ENCODE data around the gene CDH8. TPM values are rescaled to one million over a fixed set of nuclear protein-coding genes. Genes with fewer than 3 reads are reported as not detected.

Gene CDH8
- total RNA-seq, 1 experiment from 2014 or later, result not detected

DNA sequence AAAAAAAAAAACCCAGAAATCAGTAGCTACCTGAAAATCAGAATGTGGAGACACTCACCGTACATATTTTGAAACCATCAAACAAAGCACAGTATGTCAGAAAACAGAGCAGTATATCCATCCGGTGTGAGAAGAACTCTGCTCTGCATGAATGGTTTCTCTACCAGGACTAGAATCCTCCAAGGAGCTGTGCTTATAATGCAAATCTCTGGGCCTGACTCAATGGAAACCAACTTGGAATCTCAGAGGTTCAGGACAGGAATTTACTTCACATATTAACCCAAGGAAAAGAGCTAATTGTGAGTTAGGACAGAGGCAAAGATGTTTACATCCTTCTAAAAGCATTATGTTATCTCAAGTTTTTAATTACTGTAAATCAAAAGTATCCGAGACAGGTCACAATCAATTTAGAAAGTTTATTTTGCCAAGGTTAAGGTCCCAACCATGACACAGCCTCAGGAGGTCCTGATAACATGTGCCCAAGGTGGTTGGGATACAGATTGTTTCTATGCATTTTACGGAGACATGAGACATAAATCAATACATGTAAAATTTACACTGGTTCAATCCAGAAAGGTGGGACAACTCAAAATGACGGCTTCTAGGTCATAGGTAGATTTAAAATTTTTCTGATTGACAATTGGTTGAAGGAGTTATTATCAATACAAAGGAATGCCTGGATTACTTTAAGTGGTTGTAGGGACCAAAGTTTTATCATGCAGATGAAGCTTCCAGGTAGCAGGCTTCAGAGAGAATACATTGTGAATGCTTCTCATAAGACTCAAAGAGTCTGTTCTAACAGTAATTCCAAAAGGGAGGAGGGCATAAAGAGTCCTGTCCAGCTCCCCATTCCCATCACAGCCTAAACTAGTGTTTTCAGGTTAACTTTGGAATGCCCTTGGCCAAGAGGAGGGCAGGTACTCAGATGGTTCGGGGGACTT is 164.1 kb downstream of the CDH8 start:
- Mint-ChIP-seq H3K9me3 (ENCODE audit: low read depth, unreplicated experiment) (peaks cover 8% of the 10 kb centered on the region), H3K4me3 (ENCODE audit: low read depth, unreplicated experiment) (no peak overlapping the region), H3K27me3 (ENCODE audit: unreplicated experiment) (no peaks in the 10 kb centered on the region), H3K27ac (ENCODE audit: unreplicated experiment) (no peak overlapping the region), H3K4me1 (ENCODE audit: low read depth, unreplicated experiment) (no peaks in the 10 kb centered on the region), H3K36me3 (ENCODE audit: insufficient read depth, unreplicated experiment) (no peaks in the 10 kb centered on the region)
- no peak for DNase-seq
- intact Hi-C loops (cut with micrococcal nuclease; ENCODE audit: unreplicated experiment), result no loop called here
- TF ChIP-seq, protein P1, sequence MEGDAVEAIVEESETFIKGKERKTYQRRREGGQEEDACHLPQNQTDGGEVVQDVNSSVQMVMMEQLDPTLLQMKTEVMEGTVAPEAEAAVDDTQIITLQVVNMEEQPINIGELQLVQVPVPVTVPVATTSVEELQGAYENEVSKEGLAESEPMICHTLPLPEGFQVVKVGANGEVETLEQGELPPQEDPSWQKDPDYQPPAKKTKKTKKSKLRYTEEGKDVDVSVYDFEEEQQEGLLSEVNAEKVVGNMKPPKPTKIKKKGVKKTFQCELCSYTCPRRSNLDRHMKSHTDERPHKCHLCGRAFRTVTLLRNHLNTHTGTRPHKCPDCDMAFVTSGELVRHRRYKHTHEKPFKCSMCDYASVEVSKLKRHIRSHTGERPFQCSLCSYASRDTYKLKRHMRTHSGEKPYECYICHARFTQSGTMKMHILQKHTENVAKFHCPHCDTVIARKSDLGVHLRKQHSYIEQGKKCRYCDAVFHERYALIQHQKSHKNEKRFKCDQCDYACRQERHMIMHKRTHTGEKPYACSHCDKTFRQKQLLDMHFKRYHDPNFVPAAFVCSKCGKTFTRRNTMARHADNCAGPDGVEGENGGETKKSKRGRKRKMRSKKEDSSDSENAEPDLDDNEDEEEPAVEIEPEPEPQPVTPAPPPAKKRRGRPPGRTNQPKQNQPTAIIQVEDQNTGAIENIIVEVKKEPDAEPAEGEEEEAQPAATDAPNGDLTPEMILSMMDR (IDR thresholded peaks at IDR 0.05; ENCODE audit: unreplicated experiment), result no peak
- CTCF ChIA-PET, result no interaction called here
- BruUV-seq (replicated peaks), result no TSS peak

DNA sequence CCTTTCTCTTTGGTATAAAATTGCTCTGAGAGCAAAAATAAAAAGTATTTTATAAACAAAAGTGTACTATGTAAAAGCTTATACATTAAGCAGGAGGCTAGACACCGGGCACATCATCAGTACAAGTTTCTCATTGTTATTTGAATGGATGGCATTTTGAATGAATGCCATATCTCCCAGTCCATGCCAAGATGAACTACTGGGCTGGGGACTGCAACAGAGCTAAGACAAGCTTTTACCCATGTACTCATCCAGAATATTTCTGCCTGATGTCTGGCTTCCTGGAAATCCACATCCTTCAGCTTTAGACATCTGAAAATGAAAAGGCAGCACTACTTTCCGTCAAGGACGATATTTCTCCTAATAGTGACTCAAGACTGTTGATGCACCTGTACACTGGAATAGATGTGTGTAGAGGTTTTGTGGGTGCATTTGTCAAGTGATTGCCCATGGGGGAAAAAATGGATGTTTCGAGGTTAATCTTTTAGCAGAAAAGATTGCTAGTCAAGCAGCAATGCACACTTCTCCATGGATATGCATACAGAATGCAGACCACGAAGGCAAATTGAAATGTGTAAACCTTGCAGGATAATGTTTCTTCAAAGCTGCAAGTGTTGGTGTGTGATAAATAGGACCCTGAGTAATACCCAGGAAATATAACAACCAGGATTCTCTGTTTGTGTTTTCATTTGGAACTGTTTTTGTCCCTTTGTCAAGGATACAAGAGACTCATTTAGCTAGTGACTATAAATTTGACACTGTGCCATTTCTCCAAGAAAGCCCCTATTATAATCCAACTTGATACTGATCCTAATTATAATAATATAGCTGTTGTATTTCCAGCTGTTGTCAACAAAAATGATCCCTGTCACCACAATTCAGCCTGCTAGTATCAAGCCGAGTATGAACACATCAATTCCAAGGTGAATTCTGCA is 173.8 kb downstream of the CDH8 start:
- DNase-seq, result no peak
- CTCF ChIA-PET, result no interaction called here
- Mint-ChIP-seq H3K36me3 (ENCODE audit: insufficient read depth, unreplicated experiment) (no peaks in the 10 kb centered on the region), H3K4me1 (ENCODE audit: low read depth, unreplicated experiment) (no peaks in the 10 kb centered on the region), H3K9me3 (ENCODE audit: low read depth, unreplicated experiment) (peaks cover 14% of the 10 kb centered on the region), H3K27me3 (ENCODE audit: unreplicated experiment) (no peaks in the 10 kb centered on the region), H3K27ac (ENCODE audit: unreplicated experiment) (no peak overlapping the region), H3K4me3 (ENCODE audit: low read depth, unreplicated experiment) (no peak overlapping the region)
- no TSS peak for BruUV-seq (replicated peaks)
- intact Hi-C loops (cut with micrococcal nuclease; ENCODE audit: unreplicated experiment), result no loop called here
- TF ChIP-seq, protein P1 (IDR thresholded peaks at IDR 0.05; ENCODE audit: unreplicated experiment), result no peak

DNA sequence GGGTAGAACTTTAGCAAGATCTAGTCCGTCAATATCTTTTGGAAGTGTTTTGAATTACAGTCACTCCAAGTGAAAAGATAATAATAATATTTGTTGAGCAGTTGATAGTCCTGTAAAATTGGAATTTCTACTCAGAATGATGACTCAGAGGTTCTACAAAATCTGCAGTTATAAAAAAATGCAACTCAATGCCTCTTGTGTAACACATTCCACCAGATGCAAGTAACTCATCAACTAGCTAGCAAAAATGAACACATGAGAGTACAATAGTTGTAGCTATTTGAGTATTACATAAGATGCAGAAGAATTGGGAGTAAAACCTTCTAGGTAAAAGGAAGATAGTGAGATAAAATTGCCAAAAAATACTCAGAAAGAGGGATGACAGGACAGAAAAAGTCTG is 177.2 kb downstream of the CDH8 start:
- CTCF ChIA-PET, result no interaction called here
- H3K36me3 Mint-ChIP-seq (ENCODE audit: insufficient read depth, unreplicated experiment), result no peaks in the 10 kb centered on the region
- H3K4me1 Mint-ChIP-seq (ENCODE audit: low read depth, unreplicated experiment), result no peaks in the 10 kb centered on the region
- no TSS peak for BruUV-seq (replicated peaks)
- no peak overlapping the region for H3K27ac Mint-ChIP-seq (ENCODE audit: unreplicated experiment)
- no peak for DNase-seq
- no peak overlapping the region for H3K4me3 Mint-ChIP-seq (ENCODE audit: low read depth, unreplicated experiment)
- intact Hi-C loops (cut with micrococcal nuclease; ENCODE audit: unreplicated experiment), result no loop called here
- TF ChIP-seq, protein P1 (IDR thresholded peaks at IDR 0.05; ENCODE audit: unreplicated experiment), result no peak
- H3K27me3 Mint-ChIP-seq (ENCODE audit: unreplicated experiment), result no peaks in the 10 kb centered on the region
- H3K9me3 Mint-ChIP-seq (ENCODE audit: low read depth, unreplicated experiment), result peaks cover 12% of the 10 kb centered on the region

DNA sequence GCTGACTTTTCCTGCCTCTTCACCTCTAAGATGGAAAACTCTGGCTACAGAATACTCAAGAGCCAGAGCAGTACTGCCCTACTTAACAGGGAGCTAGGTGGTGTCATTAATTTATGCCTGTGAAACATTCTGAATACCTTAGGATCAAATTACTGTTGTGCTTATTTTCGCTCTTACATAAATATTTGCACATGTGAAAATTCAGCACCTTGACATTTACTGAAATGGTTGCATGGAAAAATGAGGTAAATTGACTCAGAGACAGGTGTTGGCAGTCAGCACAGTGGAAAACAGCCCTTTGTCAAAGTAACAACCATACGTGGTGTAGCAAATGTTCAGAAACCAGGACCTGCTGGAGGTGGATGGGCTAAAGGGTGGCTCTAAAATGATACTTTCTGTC is 193.6 kb downstream of the CDH8 start:
- CTCF ChIA-PET, result no interaction called here

More for the DNA sequence above, 193.6 kb downstream of the CDH8 start:
- Mint-ChIP-seq H3K27me3 (ENCODE audit: unreplicated experiment) (no peaks in the 10 kb centered on the region), H3K4me1 (ENCODE audit: low read depth, unreplicated experiment) (no peaks in the 10 kb centered on the region), H3K36me3 (ENCODE audit: insufficient read depth, unreplicated experiment) (no peaks in the 10 kb centered on the region), H3K27ac (ENCODE audit: unreplicated experiment) (no peak overlapping the region), H3K9me3 (ENCODE audit: low read depth, unreplicated experiment) (no peaks in the 10 kb centered on the region), H3K4me3 (ENCODE audit: low read depth, unreplicated experiment) (no peak overlapping the region)
- TF ChIP-seq, protein P1 (IDR thresholded peaks at IDR 0.05; ENCODE audit: unreplicated experiment), result no peak
- intact Hi-C loops (cut with micrococcal nuclease; ENCODE audit: unreplicated experiment), result no loop called here
- BruUV-seq (replicated peaks), result no TSS peak
- no peak for DNase-seq

Data from Calu3 (cell line).